ENCODE results near the gene CNPY1. TPM values are rescaled to one million over a fixed set of nuclear protein-coding genes. Genes with fewer than 3 reads are reported as not detected.

Gene CNPY1
- total and polyA plus RNA-seq, 2 experiments from 2014 or later = not detected

- Histone ChIP-seq H3K4me3 (no peak overlapping the region), H4K20me1 (ENCODE audit: insufficient read depth, poor library complexity, severe bottlenecking) (peaks cover 3% of the 10 kb centered on the region), H2AFZ (peak overlapping the region; percentile 20), H3K36me3 (replicated peaks; ENCODE audit: insufficient read depth, low read depth) (no peaks in the 10 kb centered on the region), H3K9me3 (ENCODE audit: low read depth) (no peaks in the 10 kb centered on the region), H3K4me2 (no peak overlapping the region), H3K4me1 (ENCODE audit: insufficient read depth) (peaks cover 7% of the 10 kb centered on the region), H3K79me2 (no peaks in the 10 kb centered on the region), H3K9me2 (replicated peaks; ENCODE audit: insufficient read depth) (no peaks in the 10 kb centered on the region), H3K27me3 (peaks cover 100% of the 10 kb centered on the region), H3K27ac (no peak overlapping the region)
- TF ChIP-seq CTCF (IDR thresholded peaks at IDR 0.05; ENCODE audit: poor library complexity) (no peak), EZH2phosphoT487 (IDR thresholded peaks at IDR 0.05; ENCODE audit: low read depth, severe bottlenecking, unreplicated experiment) (no peak), EZH2 (IDR thresholded peaks at IDR 0.05; ENCODE audit: borderline replicate concordance) (no peak)
- WGBS (ENCODE audit: low lambda C conversion rate, missing lambda C conversion rate) = 23% methylated on average over 9 of the region's 9 CpGs
- no peak for DNase-seq (ENCODE audit: low spot score)
Observed at GRCh38 chr7:155465761-155466141, 80.6 kb downstream of the CNPY1 start.

GRCh38 chr7:155464948-155465739 is 81.2 kb downstream of the CNPY1 start:
- H3K4me3 ChIP-seq = no peak overlapping the region
- no peak overlapping the region for H3K4me2 ChIP-seq
- 7% methylated on average over 33 of the region's 33 CpGs for WGBS (ENCODE audit: low lambda C conversion rate, missing lambda C conversion rate)
- H3K79me2 ChIP-seq = no peaks in the 10 kb centered on the region
- H3K27ac ChIP-seq = no peak overlapping the region
- H3K9me3 ChIP-seq (ENCODE audit: low read depth) = no peaks in the 10 kb centered on the region
- H3K4me1 ChIP-seq (ENCODE audit: insufficient read depth) = peaks cover 7% of the 10 kb centered on the region
- TF ChIP-seq EZH2 (IDR thresholded peaks at IDR 0.05; ENCODE audit: borderline replicate concordance) (peak; percentile 55), EZH2phosphoT487 (IDR thresholded peaks at IDR 0.05; ENCODE audit: low read depth, severe bottlenecking, unreplicated experiment) (peak; percentile 6), CTCF (IDR thresholded peaks at IDR 0.05; ENCODE audit: poor library complexity) (no peak)
- H4K20me1 ChIP-seq (ENCODE audit: insufficient read depth, poor library complexity, severe bottlenecking) = peaks cover 3% of the 10 kb centered on the region
- DNase-seq (ENCODE audit: low spot score) = no peak
- H3K27me3 ChIP-seq = peaks cover 100% of the 10 kb centered on the region
- H2AFZ ChIP-seq = no peak overlapping the region
- no peaks in the 10 kb centered on the region for H3K36me3 ChIP-seq (replicated peaks; ENCODE audit: insufficient read depth, low read depth)
- H3K9me2 ChIP-seq (replicated peaks; ENCODE audit: insufficient read depth) = no peaks in the 10 kb centered on the region

- H2AFZ ChIP-seq = no peak overlapping the region
- no peaks in the 10 kb centered on the region for H3K36me3 ChIP-seq (replicated peaks; ENCODE audit: insufficient read depth, low read depth)
- DNase-seq (ENCODE audit: low spot score) = no peak
- H3K79me2 ChIP-seq = no peaks in the 10 kb centered on the region
- WGBS (ENCODE audit: low lambda C conversion rate, missing lambda C conversion rate) = 14% methylated on average over 6 of the region's 6 CpGs
- H3K27ac ChIP-seq = no peak overlapping the region
- TF ChIP-seq EZH2 (IDR thresholded peaks at IDR 0.05; ENCODE audit: borderline replicate concordance) = no peak
- no peak for TF ChIP-seq CTCF (IDR thresholded peaks at IDR 0.05; ENCODE audit: poor library complexity)
- H3K4me1 ChIP-seq (ENCODE audit: insufficient read depth) = peaks cover 7% of the 10 kb centered on the region
- peaks cover 100% of the 10 kb centered on the region for H3K27me3 ChIP-seq
- H4K20me1 ChIP-seq (ENCODE audit: insufficient read depth, poor library complexity, severe bottlenecking) = peaks cover 3% of the 10 kb centered on the region
- H3K9me3 ChIP-seq (ENCODE audit: low read depth) = no peaks in the 10 kb centered on the region
- no peak overlapping the region for H3K4me3 ChIP-seq
- no peaks in the 10 kb centered on the region for H3K9me2 ChIP-seq (replicated peaks; ENCODE audit: insufficient read depth)
- no peak overlapping the region for H3K4me2 ChIP-seq
Observed at GRCh38 chr7:155464183-155464582, 82.2 kb downstream of the CNPY1 start.

Measured in hepatocyte (in vitro differentiated cells).